ENCODE data around the gene POLG. TPM values are rescaled to one million over a fixed set of nuclear protein-coding genes. Genes with fewer than 3 reads are reported as not detected.
"Not testable (repeated sequence)": the region's sequence is repeated elsewhere in the genome, so short reads cannot be mapped to it uniquely, and the experiment has no call there.

The POLG gene
- total RNA-seq, 4 donors from 2014 or later, result 40.5 to 57.3 (median 49.2) TPM

- Histone ChIP-seq H3K36me3 (peaks cover 0 to 9% of the 10 kb centered on the region in 2 donors), H3K4me1 (no peaks in the 10 kb centered on the region), H3K4me3 (no peak overlapping the region), H3K27me3 (no peaks in the 10 kb centered on the region), H3K9me3 (no peaks in the 10 kb centered on the region), H3K27ac (no peak overlapping the region)
- ATAC-seq, result no peak
- WGBS, 2 donors (ENCODE audit: low coverage in 1 of 2), result 95% methylated on average over 2 of the region's 2 CpGs
- TF ChIP-seq CTCF (IDR thresholded peaks at IDR 0.05) (no peak), POLR2AphosphoS5 (IDR thresholded peaks at IDR 0.05) (no peak), EP300 (IDR thresholded peaks at IDR 0.05) (no peak), POLR2A (IDR thresholded peaks at IDR 0.05) (no peak)
Measured at GRCh38 chr15:89291934-89292438, 42.6 kb downstream of the POLG start.

- TF ChIP-seq POLR2AphosphoS5 (IDR thresholded peaks at IDR 0.05) (no peak), EP300 (IDR thresholded peaks at IDR 0.05) (no peak), POLR2A (IDR thresholded peaks at IDR 0.05) (no peak), CTCF (IDR thresholded peaks at IDR 0.05) (no peak)
- Histone ChIP-seq H3K27ac (no peak overlapping the region), H3K9me3 (no peaks in the 10 kb centered on the region), H3K4me1 (no peaks in the 10 kb centered on the region), H3K36me3 (peaks cover 0 to 15% of the 10 kb centered on the region in 2 donors), H3K27me3 (no peaks in the 10 kb centered on the region), H3K4me3 (no peak overlapping the region)
- no peak for ATAC-seq
- WGBS, 2 donors (ENCODE audit: low coverage in 1 of 2), result 79% methylated on average over 4 of the region's 4 CpGs; no CpG with 5 or more reads in 1 of the 2 donors
Measured at GRCh38 chr15:89283201-89283600, 51.4 kb downstream of the POLG start.

- Histone ChIP-seq H3K36me3 (peaks cover 0 to 10% of the 10 kb centered on the region in 2 donors), H3K27ac (no peak overlapping the region), H3K4me3 (no peak overlapping the region), H3K4me1 (no peaks in the 10 kb centered on the region), H3K27me3 (no peaks in the 10 kb centered on the region), H3K9me3 (no peaks in the 10 kb centered on the region)
- WGBS, 2 donors (ENCODE audit: low coverage in 1 of 2), result 96 to 98% methylated on average over 4 of the region's 4 CpGs
- ATAC-seq, result no peak
- TF ChIP-seq CTCF (IDR thresholded peaks at IDR 0.05) (no peak), POLR2A (IDR thresholded peaks at IDR 0.05) (no peak), EP300 (IDR thresholded peaks at IDR 0.05) (no peak), POLR2AphosphoS5 (IDR thresholded peaks at IDR 0.05) (no peak)
Measured at GRCh38 chr15:89282631-89283030, 52.0 kb downstream of the POLG start.

- no peaks in the 10 kb centered on the region for H3K36me3 ChIP-seq
- no peaks in the 10 kb centered on the region for H3K4me1 ChIP-seq
- no peak overlapping the region for H3K27ac ChIP-seq
- TF ChIP-seq CTCF (IDR thresholded peaks at IDR 0.05), result no peak
- no peak for TF ChIP-seq EP300 (IDR thresholded peaks at IDR 0.05)
- TF ChIP-seq POLR2AphosphoS5 (IDR thresholded peaks at IDR 0.05), result no peak
- no peak for TF ChIP-seq POLR2A (IDR thresholded peaks at IDR 0.05)
- no peaks in the 10 kb centered on the region for H3K9me3 ChIP-seq
- WGBS, 2 donors (ENCODE audit: low coverage in 1 of 2), result 79 to 100% methylated on average over 1 of the region's 1 CpG
- H3K27me3 ChIP-seq, result no peaks in the 10 kb centered on the region
- ATAC-seq, result no peak
- H3K4me3 ChIP-seq, result no peak overlapping the region
Measured at GRCh38 chr15:89278307-89278706, 56.3 kb downstream of the POLG start.

- H3K4me1 ChIP-seq, H3K36me3 ChIP-seq, H3K4me3 ChIP-seq, H3K27ac ChIP-seq, ATAC-seq, H3K9me3 ChIP-seq, H3K27me3 ChIP-seq: not testable (repeated sequence)
- WGBS, 2 donors (ENCODE audit: low coverage in 1 of 2), result 93% methylated on average over 4 of the region's 4 CpGs; no CpG with 5 or more reads in 1 of the 2 donors
Measured at GRCh38 chr15:89277281-89277680, 57.3 kb downstream of the POLG start.

Small RNA genes lying within 50 kb of the gene (small RNA-seq; reads per million reads assigned to genes)
- gene MIR6766, result 0 reads per million in 4 donors

Other genes starting within 250 kb of the POLG start
- 100 to 1,000 TPM in 1 of 4 donors, 10 to 100 TPM in 3; 54.6 to 108 (median 75.9) TPM for gene ABHD2, start 246.4 kb downstream of the POLG start, total RNA-seq
- gene RLBP1, start 113.2 kb downstream of the POLG start, total RNA-seq, result under 1 TPM in 1 of 4 donors, not detected in 3; 0.64 TPM
- gene FANCI, start 90.8 kb downstream of the POLG start, total RNA-seq, result 10 to 100 TPM in 1 of 4 donors, 1 to 10 TPM in 3; 1.9 to 12.5 (median 7.1) TPM
- 100 to 1,000 TPM in 1 of 4 donors, 10 to 100 TPM in 1, 1 to 10 TPM in 2; 1.5 to 140 (median 8.4) TPM for gene RHCG, start 161.8 kb upstream of the POLG start, total RNA-seq
- 1 to 10 TPM in 1 of 4 donors, not detected in 3; 1.2 TPM for gene TICRR, start 240.6 kb upstream of the POLG start, total RNA-seq